Stimulated activated CD8-positive, alpha-beta memory T cell treated with anti-CD3 and anti-CD28 coated beads, Interleukin-4, amount 100 ng/mL, for 1 hour (primary cell): Measurements from ENCODE around the gene ITPRID2.
A peak's percentile ranks its signal among the peaks of the same experiment; 100 is the strongest.

Experiments used
- DNase-seq, 2 donors: peaks; one replicate each; pipeline ENCODE4 v3.0.0-alpha.2; 2020; ENCODE audit warnings: low read depth in 2 of 2, low spot score in 1 of 2

Gene ITPRID2

GRCh38 chr2:181891258-181891965 lies at the start of gene ITPRID2:
Gene ITPRID2 (plus strand): TSS chr2:181891730. CDS start chr2:181892067, 337 bp downstream.
- DNase-seq: peak; percentile 7 to 36

- DNase-seq: no peak
Measured at GRCh38 chr2:181844551-181845290, 46.8 kb upstream of the ITPRID2 start.

- DNase-seq: no peak
Measured at GRCh38 chr2:181846399-181847197, 44.9 kb upstream of the ITPRID2 start.

- no peak for DNase-seq
Measured at GRCh38 chr2:181847198-181847556, 44.4 kb upstream of the ITPRID2 start.

GRCh38 chr2:181847702-181848101 lies 43.8 kb upstream of the ITPRID2 start:
- no peak for DNase-seq

- no peak for DNase-seq
Measured at GRCh38 chr2:181848261-181848886, 43.2 kb upstream of the ITPRID2 start.

GRCh38 chr2:181849601-181850000 lies 41.9 kb upstream of the ITPRID2 start:
- no peak for DNase-seq

GRCh38 chr2:181850936-181851560 lies 40.5 kb upstream of the ITPRID2 start:
- DNase-seq: no peak

GRCh38 chr2:181851726-181852125 lies 39.8 kb upstream of the ITPRID2 start:
- DNase-seq: no peak

DNA sequence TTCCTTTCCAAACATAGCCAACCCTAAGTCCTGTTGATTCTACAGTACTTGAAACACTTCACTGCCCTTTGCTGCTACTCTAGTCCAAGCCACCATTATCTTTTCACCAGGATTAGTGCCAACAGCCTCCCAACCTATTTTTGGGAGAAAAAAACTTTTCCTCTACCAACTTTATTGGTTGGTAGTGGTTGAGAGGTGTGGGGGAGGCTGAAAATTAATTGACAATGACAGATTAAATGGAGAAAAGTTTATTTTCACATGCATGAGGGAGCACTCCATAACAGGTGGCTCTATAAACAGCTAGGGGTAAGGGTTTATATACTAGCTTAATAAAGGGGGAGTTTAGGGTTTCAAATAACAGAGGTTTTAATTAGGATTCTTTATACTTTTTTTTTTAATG lies 37.8 kb upstream of the ITPRID2 start:
- no peak for DNase-seq

DNA sequence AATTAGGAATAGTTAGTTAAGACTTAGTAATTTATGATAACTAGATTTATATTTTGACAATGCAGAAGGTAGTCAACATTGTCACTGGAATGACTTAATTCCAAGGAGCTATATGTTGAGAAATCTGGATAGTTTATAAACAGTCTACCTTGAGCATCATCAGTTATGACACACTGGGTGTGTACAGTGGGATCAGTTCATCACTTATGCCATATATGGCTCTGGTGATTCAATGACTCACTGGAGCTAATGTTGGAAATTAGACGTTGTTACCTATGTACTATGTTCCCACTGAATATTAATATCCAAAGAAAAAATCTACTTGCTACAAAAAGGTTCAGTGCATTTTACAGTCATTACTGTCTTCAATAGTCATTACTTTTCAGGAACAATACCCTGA lies 34.0 kb upstream of the ITPRID2 start:
- DNase-seq: no peak

- DNase-seq: no peak
Measured at GRCh38 chr2:181858600-181858999, 32.9 kb upstream of the ITPRID2 start.

- no peak for DNase-seq
Measured at GRCh38 chr2:181859123-181859522, 32.4 kb upstream of the ITPRID2 start.

DNA sequence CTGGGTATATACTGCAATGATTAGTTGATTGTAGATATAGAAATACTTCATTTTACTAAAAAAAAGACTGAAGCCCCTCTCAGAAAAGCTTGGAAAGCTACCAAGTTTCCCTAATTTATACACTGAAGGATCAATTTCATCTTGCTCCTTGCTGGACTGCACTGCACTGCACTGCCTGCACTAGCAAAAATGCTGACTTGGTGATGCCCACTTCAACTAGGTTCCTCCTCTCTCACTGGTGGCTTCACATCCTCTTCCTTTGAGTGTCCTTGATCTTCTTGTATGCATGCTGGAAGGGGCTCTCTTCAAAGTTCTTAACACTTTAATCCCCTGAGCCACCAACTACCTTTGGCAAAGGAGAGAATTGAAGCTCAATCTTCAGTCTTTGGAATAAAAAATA lies 31.7 kb upstream of the ITPRID2 start:
- no peak for DNase-seq

GRCh38 chr2:181861379-181861778 lies 30.2 kb upstream of the ITPRID2 start:
- DNase-seq: no peak

GRCh38 chr2:181862583-181863281 lies 28.8 kb upstream of the ITPRID2 start:
- DNase-seq: no peak

DNA sequence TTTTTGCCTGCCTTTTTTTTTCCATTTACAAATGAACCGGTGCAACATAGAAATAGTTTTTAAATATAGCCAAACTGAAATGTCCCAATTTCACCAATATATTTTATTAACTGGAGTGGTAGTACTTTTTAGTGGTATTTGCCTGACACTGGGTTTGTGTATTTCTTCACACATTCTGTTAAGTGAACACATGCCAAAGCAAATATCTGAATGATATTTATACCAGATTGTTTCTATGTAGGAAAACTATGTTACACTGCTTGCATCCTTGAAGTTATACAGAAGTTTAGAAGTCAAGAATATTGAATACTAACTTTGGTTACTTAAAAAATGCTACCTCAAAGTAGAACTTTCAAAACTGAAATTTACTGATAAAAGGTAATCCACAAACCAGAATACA lies 19.4 kb upstream of the ITPRID2 start:
- no peak for DNase-seq

DNA sequence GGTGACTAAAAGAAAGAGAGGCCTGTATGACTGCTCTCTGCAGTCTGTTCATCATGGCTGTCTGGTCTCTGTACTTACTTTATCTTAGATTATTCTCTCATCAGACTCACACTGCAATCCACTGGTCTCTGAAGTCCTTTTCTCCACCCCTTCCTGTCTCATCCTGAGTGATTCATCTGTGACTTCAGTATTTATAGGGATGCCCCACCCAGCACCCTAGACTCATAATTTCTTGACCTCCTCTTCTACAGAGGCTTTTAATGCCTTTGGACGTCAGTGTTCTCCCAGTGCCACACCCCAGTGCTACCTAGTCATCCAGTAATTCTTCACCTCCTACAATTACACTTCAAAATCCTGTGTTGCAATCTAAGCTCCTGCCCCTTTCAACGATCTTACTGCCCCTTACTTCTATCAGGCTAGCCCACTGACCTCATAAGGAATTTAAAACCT lies 14.9 kb upstream of the ITPRID2 start:
- no peak for DNase-seq

DNA sequence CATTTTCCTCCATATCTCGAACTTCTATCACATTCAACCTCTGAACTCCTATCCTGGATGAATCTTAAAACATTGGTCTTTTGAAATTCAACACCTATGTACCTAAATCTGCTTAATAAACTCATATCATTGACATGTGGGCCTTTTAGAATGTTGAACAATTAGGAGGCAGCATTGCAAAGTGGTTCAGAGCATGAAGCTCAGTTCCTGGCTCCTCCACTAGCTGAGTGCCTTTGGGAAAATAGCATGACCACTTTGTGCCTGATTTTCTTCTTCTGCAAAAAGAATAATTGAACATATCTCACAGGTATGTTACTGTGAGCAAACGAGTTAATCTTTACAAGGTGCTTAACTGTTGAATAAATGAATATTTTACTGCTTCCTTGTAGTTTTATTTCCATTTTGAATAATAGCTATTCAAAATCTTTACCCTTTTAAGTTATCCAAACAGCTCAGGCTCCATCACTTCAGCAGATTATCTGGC lies 14.3 kb upstream of the ITPRID2 start:
- DNase-seq: no peak

DNA sequence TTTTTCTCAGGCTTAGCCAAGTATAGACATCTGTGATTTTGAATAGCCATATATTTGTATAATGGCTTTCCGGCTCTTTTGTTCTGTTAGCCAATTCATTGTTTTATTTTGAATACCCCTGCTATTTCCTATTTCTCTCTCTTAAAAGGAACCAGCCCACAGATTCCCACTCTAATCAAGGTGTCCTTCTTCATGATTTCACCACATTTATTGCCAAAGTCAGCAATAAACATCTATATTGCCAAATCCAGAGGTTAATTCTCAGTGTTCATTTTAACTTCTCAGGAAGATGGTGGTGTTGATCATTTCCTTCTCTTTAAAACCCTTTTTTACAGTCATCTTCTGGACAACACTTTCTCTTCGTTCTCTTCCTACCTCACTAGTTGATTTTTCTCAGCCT lies 13.1 kb upstream of the ITPRID2 start:
- no peak for DNase-seq
